ENCODE measurements around the gene ZNF598. TPM values are rescaled to one million over a fixed set of nuclear protein-coding genes. Genes with fewer than 3 reads are reported as not detected.

Gene ZNF598
- total RNA-seq, 1 experiment from 2014 or later, result 44.4 TPM

- Histone ChIP-seq H3K79me2 (ENCODE audit: low read length) (peaks cover 16% of the 10 kb centered on the region), H2AFZ (ENCODE audit: low read length) (peak within 1 kb of the TSS; percentile 20; the same call in 1 of the 2 replicates), H3K9ac (ENCODE audit: low read length) (no peak within 1 kb of the TSS), H3F3A (ENCODE audit: low read length, unreplicated experiment) (no peaks in the 10 kb centered on the region), H3K9me2 (replicated peaks; ENCODE audit: low read length) (no peaks in the 10 kb centered on the region), H3K27me3 (ENCODE audit: low read length) (no peaks in the 10 kb centered on the region), H3K4me3 (ENCODE audit: low read length) (peak within 1 kb of the TSS; percentile 52), H3K36me3 (ENCODE audit: low read depth, low read length) (no peaks in the 10 kb centered on the region; the same call in 1 of the 2 replicates), H3K27ac (ENCODE audit: low read length) (no peak within 1 kb of the TSS), H3K4me2 (ENCODE audit: low read length) (peak within 1 kb of the TSS; percentile 65), H3K9me3 (ENCODE audit: low read length) (no peaks in the 10 kb centered on the region), H3K4me1 (ENCODE audit: insufficient read depth, low read length) (peaks cover 18% of the 10 kb centered on the region), H4K20me1 (ENCODE audit: low read length) (no peaks in the 10 kb centered on the region)
- no TSS peak for BruUV-seq (replicated peaks)
- ChIA-PET CTCF (no interaction called here), POLR2A (ENCODE audit: unreplicated experiment) (no interaction called here)
- intact Hi-C loops (cut with micrococcal nuclease), result no loop called here
- ATAC-seq, result peak; percentile 14; the same call in 1 of the 2 replicates
- DNase-seq, result peak; percentile 39
- TF ChIP-seq CTCF (conservative IDR thresholded peaks at IDR 0.05; ENCODE audit: low read depth, low read length) (no peak), EZH2phosphoT487 (IDR thresholded peaks at IDR 0.05; ENCODE audit: borderline replicate concordance, low read length) (no peak), EZH2 (IDR thresholded peaks at IDR 0.05; ENCODE audit: low read length, unreplicated experiment) (no peak)
Observed at GRCh38 chr16:1989209-1990100, 20.2 kb downstream of the ZNF598 start, which contains the start of gene SYNGR3. TSS of gene SYNGR3 (plus strand) at chr16:1989970. CDS start at chr16:1990103, 133 bp downstream.

- H3K9me2 ChIP-seq (replicated peaks; ENCODE audit: low read length), result no peaks in the 10 kb centered on the region
- intact Hi-C loops (cut with micrococcal nuclease), result no loop called here
- peaks cover 19% of the 10 kb centered on the region for H3K79me2 ChIP-seq (ENCODE audit: low read length)
- no peaks in the 10 kb centered on the region; the same call in 1 of the 2 replicates for H3K36me3 ChIP-seq (ENCODE audit: low read depth, low read length)
- H3K27ac ChIP-seq (ENCODE audit: low read length), result no peak overlapping the region
- peaks cover 3% of the 10 kb centered on the region for H3F3A ChIP-seq (ENCODE audit: low read length, unreplicated experiment)
- no peak overlapping the region for H3K9ac ChIP-seq (ENCODE audit: low read length)
- no peaks in the 10 kb centered on the region for H4K20me1 ChIP-seq (ENCODE audit: low read length)
- no peak overlapping the region for H3K4me3 ChIP-seq (ENCODE audit: low read length)
- H3K9me3 ChIP-seq (ENCODE audit: low read length), result no peaks in the 10 kb centered on the region
- ATAC-seq, result no peak
- DNase-seq, result no peak
- ChIA-PET CTCF (no interaction called here), POLR2A (ENCODE audit: unreplicated experiment) (no interaction called here)
- H3K4me2 ChIP-seq (ENCODE audit: low read length), result no peak overlapping the region
- H2AFZ ChIP-seq (ENCODE audit: low read length), result no peak overlapping the region
- no peaks in the 10 kb centered on the region for H3K27me3 ChIP-seq (ENCODE audit: low read length)
- BruUV-seq (replicated peaks), result no TSS peak
- TF ChIP-seq EZH2phosphoT487 (IDR thresholded peaks at IDR 0.05; ENCODE audit: borderline replicate concordance, low read length) (no peak), EZH2 (IDR thresholded peaks at IDR 0.05; ENCODE audit: low read length, unreplicated experiment) (no peak), CTCF (conservative IDR thresholded peaks at IDR 0.05; ENCODE audit: low read depth, low read length) (no peak)
- H3K4me1 ChIP-seq (ENCODE audit: insufficient read depth, low read length), result peaks cover 21% of the 10 kb centered on the region
Observed at GRCh38 chr16:1987198-1987597, 22.4 kb downstream of the ZNF598 start.

Measured in PC-3 (cell line).